Astrocyte (in vitro differentiated cells and primary cell): ENCODE data around the gene POLR3GL. TPM values are rescaled to one million over a fixed set of nuclear protein-coding genes. Genes with fewer than 3 reads are reported as not detected.
"Not testable (repeated sequence)": the region's sequence is repeated elsewhere in the genome, so short reads cannot be mapped to it uniquely, and the experiment has no call there.

ENCODE experiments used
- DNase-seq: peaks from one replicate; pipeline ENCODE4 v3.0.0-alpha.2; 2010; ENCODE audit warnings: low read depth
- FAIRE-seq: peaks from 2 replicates; lab custom pipeline; 2011; peaks lifted over from hg19 to GRCh38; lab: Jason Lieb, UNC
- H2AFZ ChIP-seq: 2 replicates; pipeline ENCODE4 v1.6.0; 2012; ENCODE audit warnings: low read depth, low read length, inconsistent platforms
- H3K27ac ChIP-seq: 2 replicates; pipeline ENCODE4 v1.5.1; 2011; ENCODE audit warnings: low read depth, low read length, inconsistent platforms
- H3K27me3 ChIP-seq: 2 replicates; pipeline ENCODE4 v1.6.0; 2011; ENCODE audit warnings: low read length, inconsistent platforms; ENCODE audit not compliant: insufficient read depth
- H3K36me3 ChIP-seq: 2 replicates; pipeline ENCODE4 v1.5.1; 2011; ENCODE audit warnings: low read length, inconsistent platforms; ENCODE audit not compliant: insufficient read depth
- H3K4me1 ChIP-seq: 2 replicates; pipeline ENCODE4 v1.5.1; 2011; ENCODE audit warnings: low read length, inconsistent platforms; ENCODE audit not compliant: insufficient read depth
- H3K4me2 ChIP-seq: 2 replicates; pipeline ENCODE4 v1.6.0; 2012; ENCODE audit warnings: low read length, inconsistent platforms
- H3K4me3 ChIP-seq: 2 replicates; pipeline ENCODE4 v1.5.1; 2011; ENCODE audit warnings: low read depth, mild to moderate bottlenecking, low read length, inconsistent platforms; ENCODE audit not compliant: insufficient read depth
- H3K79me2 ChIP-seq: 2 replicates; pipeline ENCODE4 v1.6.0; 2012; ENCODE audit warnings: mild to moderate bottlenecking, low read length, inconsistent platforms; ENCODE audit not compliant: insufficient read depth
- H3K9ac ChIP-seq: 2 replicates; pipeline ENCODE4 v1.6.0; 2012; ENCODE audit warnings: mild to moderate bottlenecking, low read length, inconsistent platforms
- H3K9me3 ChIP-seq: 2 replicates; pipeline ENCODE4 v1.5.1; 2012; ENCODE audit warnings: low read depth, mild to moderate bottlenecking, low read length, inconsistent platforms; ENCODE audit not compliant: insufficient read depth
- H4K20me1 ChIP-seq: 2 replicates; pipeline ENCODE4 v1.6.0; 2012; ENCODE audit warnings: low read length, inconsistent platforms; ENCODE audit not compliant: insufficient read depth
- H3K27ac Mint-ChIP-seq: one replicate; pipeline ENCODE4 v1.8.0; 2021; ENCODE audit warnings: mild to moderate bottlenecking, mixed read lengths; ENCODE audit not compliant: unreplicated experiment
- H3K27me3 Mint-ChIP-seq: one replicate; pipeline ENCODE4 v1.8.0; 2021; ENCODE audit warnings: low read depth, mixed read lengths; ENCODE audit not compliant: unreplicated experiment
- H3K36me3 Mint-ChIP-seq: one replicate; pipeline ENCODE4 v1.8.0; 2021; ENCODE audit warnings: low read depth, mixed read lengths; ENCODE audit not compliant: unreplicated experiment
- H3K4me1 Mint-ChIP-seq: one replicate; pipeline ENCODE4 v1.8.0; 2021; ENCODE audit warnings: low read depth, mixed read lengths; ENCODE audit not compliant: unreplicated experiment
- H3K4me3 Mint-ChIP-seq: one replicate; pipeline ENCODE4 v1.8.0; 2021; ENCODE audit warnings: mild to moderate bottlenecking, moderate library complexity, mixed read lengths; ENCODE audit not compliant: unreplicated experiment
- H3K9me3 Mint-ChIP-seq: one replicate; pipeline ENCODE4 v1.8.0; 2021; ENCODE audit warnings: mild to moderate bottlenecking, mixed read lengths; ENCODE audit not compliant: unreplicated experiment
- CTCF ChIP-seq: IDR thresholded peaks from 2 replicates; pipeline ENCODE4 v1.5.1; 2011; ENCODE audit warnings: low read depth, mild to moderate bottlenecking, inconsistent platforms, low read length, moderate library complexity; ENCODE audit not compliant: insufficient read depth
- EZH2 ChIP-seq: IDR thresholded peaks from 2 replicates; pipeline ENCODE4 v1.6.1; 2012; ENCODE audit warnings: mild to moderate bottlenecking, low read length, inconsistent platforms; ENCODE audit not compliant: insufficient read depth
- total RNA-seq: library from RNA; stranded (reverse); gene quantifications from 2 replicates; pipeline ENCODE4 v1.2.1, GENCODE V29; 2021

The POLR3GL gene
- total RNA-seq, 1 donor from 2014 or later: 20.5 TPM

- H3K36me3 ChIP-seq: no peaks in the 10 kb centered on the region
- H3K27me3 ChIP-seq: peaks cover 24% of the 10 kb centered on the region
- H3K4me3 ChIP-seq: no peak within 1 kb of the TSS
- FAIRE-seq (no peak), DNase-seq (no peak)
- Mint-ChIP-seq H3K27ac (no peak within 1 kb of the TSS), H3K4me1 (peaks cover 6% of the 10 kb centered on the region), H3K4me3 (no peak within 1 kb of the TSS), H3K27me3 (peaks cover 33% of the 10 kb centered on the region), H3K9me3 (peaks cover 6% of the 10 kb centered on the region), H3K36me3 (peaks cover 3% of the 10 kb centered on the region)
- H3K4me1 ChIP-seq: no peaks in the 10 kb centered on the region
- TF ChIP-seq EZH2 (no peak), CTCF (no peak)
- H3K9me3 ChIP-seq: no peaks in the 10 kb centered on the region
- no peaks in the 10 kb centered on the region for H3K79me2 ChIP-seq
- no peak within 1 kb of the TSS for H2AFZ ChIP-seq
- no peak within 1 kb of the TSS for H3K4me2 ChIP-seq
- H3K27ac ChIP-seq: no peak within 1 kb of the TSS
- no peak within 1 kb of the TSS for H3K9ac ChIP-seq
- H4K20me1 ChIP-seq: no peaks in the 10 kb centered on the region
These were observed 57.3 kb downstream of the POLR3GL start, which contains the start of gene HJV for GRCh38 chr1:146021622-146022402. TSS of gene HJV (minus strand) at chr1:146021735. CDS start at chr1:146020231, 1,504 bp downstream.

- Mint-ChIP-seq H3K36me3 (peaks cover 3% of the 10 kb centered on the region), H3K4me1 (peaks cover 6% of the 10 kb centered on the region), H3K9me3 (peaks cover 6% of the 10 kb centered on the region), H3K4me3 (no peak overlapping the region), H3K27ac (no peak overlapping the region), H3K27me3 (peaks cover 32% of the 10 kb centered on the region)
- no peak overlapping the region for H2AFZ ChIP-seq
- no peak overlapping the region for H3K4me3 ChIP-seq
- DNase-seq: no peak
- no peaks in the 10 kb centered on the region for H3K4me1 ChIP-seq
- no peak overlapping the region for H3K9ac ChIP-seq
- TF ChIP-seq EZH2 (no peak), CTCF (no peak)
- H3K9me3 ChIP-seq: no peaks in the 10 kb centered on the region
- no peaks in the 10 kb centered on the region for H3K79me2 ChIP-seq
- no peak for FAIRE-seq
- no peak overlapping the region for H3K4me2 ChIP-seq
- peaks cover 24% of the 10 kb centered on the region for H3K27me3 ChIP-seq
- no peak overlapping the region for H3K27ac ChIP-seq
- no peaks in the 10 kb centered on the region for H3K36me3 ChIP-seq
- no peaks in the 10 kb centered on the region for H4K20me1 ChIP-seq
These were observed 58.1 kb downstream of the POLR3GL start for GRCh38 chr1:146022403-146023127.

GRCh38 chr1:146025787-146026495 is 61.5 kb downstream of the POLR3GL start:
- H3K4me3 ChIP-seq, H3K9me3 ChIP-seq, H3K36me3 ChIP-seq, H3K4me3 Mint-ChIP-seq, H3K27ac ChIP-seq, H3K27me3 Mint-ChIP-seq, H3K36me3 Mint-ChIP-seq, H3K4me1 Mint-ChIP-seq, H3K27ac Mint-ChIP-seq, FAIRE-seq, H3K4me2 ChIP-seq, H3K79me2 ChIP-seq, H2AFZ ChIP-seq, H3K4me1 ChIP-seq, DNase-seq, H4K20me1 ChIP-seq, H3K27me3 ChIP-seq, H3K9me3 Mint-ChIP-seq, H3K9ac ChIP-seq: not testable (repeated sequence)

GRCh38 chr1:146026650-146027049 is 62.2 kb downstream of the POLR3GL start:
- not testable (repeated sequence) for H3K27me3 ChIP-seq, FAIRE-seq, H3K79me2 ChIP-seq, H3K9me3 ChIP-seq, H4K20me1 ChIP-seq, H3K36me3 ChIP-seq, H3K4me2 ChIP-seq, DNase-seq, H3K27me3 Mint-ChIP-seq, H3K4me3 ChIP-seq, H2AFZ ChIP-seq, H3K27ac ChIP-seq, H3K9me3 Mint-ChIP-seq, H3K4me3 Mint-ChIP-seq, H3K36me3 Mint-ChIP-seq, H3K4me1 ChIP-seq, H3K9ac ChIP-seq, H3K4me1 Mint-ChIP-seq, H3K27ac Mint-ChIP-seq
